ENCODE data around the gene TBX2. TPM values are rescaled to one million over a fixed set of nuclear protein-coding genes. Genes with fewer than 3 reads are reported as not detected.
A peak's percentile ranks its signal among the peaks of the same experiment; 100 is the strongest.

Gene TBX2
- total and polyA plus RNA-seq, 10 of the 15 experiments (the other 5 are each of a cell fraction or from before 2014, with no cell fraction given) = 0.13 TPM; not detected in 9

DNA sequence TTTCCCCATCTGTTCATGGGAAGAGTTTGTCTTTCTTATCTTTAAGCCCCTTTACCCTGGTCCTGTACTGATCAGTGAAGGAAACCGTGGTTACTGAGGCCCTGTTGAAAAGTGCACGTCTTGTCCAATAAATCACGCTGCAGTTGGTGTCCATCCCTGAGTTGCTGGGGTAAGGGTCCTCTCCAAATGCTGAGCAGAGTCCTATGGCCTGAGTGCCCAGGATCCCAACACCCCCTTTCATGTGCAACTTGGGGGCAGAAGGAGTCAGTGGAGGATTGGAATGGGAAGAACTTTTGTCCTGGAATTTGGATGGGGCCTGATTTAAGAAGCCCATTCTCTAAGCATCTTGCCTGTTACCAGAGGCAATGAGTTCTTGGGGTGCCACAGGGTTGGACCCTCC is 7.0 kb upstream of the TBX2 start:
- POLR2A ChIA-PET = no interaction called here
- no peaks in the 10 kb centered on the region for H4K20me1 ChIP-seq (ENCODE audit: control insufficient read depth, insufficient read depth)
- H3K79me2 ChIP-seq (ENCODE audit: control insufficient read depth, insufficient read depth, low read length) = no peaks in the 10 kb centered on the region
- no peak overlapping the region for H3K4me3 ChIP-seq
- no peak for DNase-seq (ENCODE audit: low read depth, low spot score)
- SMC1A ChIA-PET (ENCODE audit: uncharacterized antibody, unreplicated experiment) = no interaction called here
- intact Hi-C loops (cut with micrococcal nuclease; ENCODE audit: unreplicated experiment) = no loop called here
- no peak overlapping the region for H3K4me2 ChIP-seq (ENCODE audit: control insufficient read depth, insufficient read depth)
- 56% methylated on average over 3 of the region's 3 CpGs for WGBS (ENCODE audit: insufficient coverage, insufficient replicate concordance, low lambda C conversion rate, missing lambda C conversion rate)
- H3K27me3 ChIP-seq (replicated peaks in 1 of 2; ENCODE audit: control insufficient read depth in 2 of 2, insufficient read depth in 2 of 2, low read length in 1 of 2) = peaks cover 4% of the 10 kb centered on the region in 2 experiments; a peak in 3 of 4 replicates
- no peak overlapping the region for H3K27ac ChIP-seq (ENCODE audit: control insufficient read depth, insufficient read depth)
- H3K4me1 ChIP-seq (ENCODE audit: control insufficient read depth, insufficient read depth, low read length) = no peaks in the 10 kb centered on the region
- H3K9ac ChIP-seq (ENCODE audit: control insufficient read depth, insufficient read depth, low read length) = no peak overlapping the region
- CTCF ChIA-PET = interaction anchor here (0.7 to 1.2 kb wide), 2 partner anchors 19 to 406 kb away, joined by 3 to 4 read pairs; no protein-coding TSS in a partner anchor
- TF ChIP-seq BMI1 (IDR thresholded peaks at IDR 0.05; ENCODE audit: borderline replicate concordance) = no peak
- peak in 1 of 2 experiments; percentile 74; a peak in 1 of 4 replicates for TF ChIP-seq ETV6 (conservative IDR thresholded peaks at IDR 0.05 in 1 of 2, IDR thresholded peaks at IDR 0.05 in 1 of 2; ENCODE audit: borderline replicate concordance in 1 of 2, low read depth in 1 of 2)
- H3K9me3 ChIP-seq (replicated peaks; ENCODE audit: control insufficient read depth, insufficient read depth, low read length) = no peaks in the 10 kb centered on the region; the same call in 2 of the 3 replicates
- RAD21 ChIA-PET (ENCODE audit: unreplicated experiment) = no interaction called here
- no peak for ATAC-seq
- FAIRE-seq = no peak
- H2AFZ ChIP-seq (ENCODE audit: control insufficient read depth, low read depth, low read length) = no peak overlapping the region
- BruUV-seq (replicated peaks) = no TSS peak
- in situ Hi-C loops (cut with MboI) = loop anchor here (5.0 kb wide), 2 partner anchors 380 to 670 kb away; no protein-coding TSS in a partner anchor
- H3K36me3 ChIP-seq (ENCODE audit: control insufficient read depth in 2 of 2, insufficient read depth in 2 of 2, low read length in 1 of 2) = no peaks in the 10 kb centered on the region

DNA sequence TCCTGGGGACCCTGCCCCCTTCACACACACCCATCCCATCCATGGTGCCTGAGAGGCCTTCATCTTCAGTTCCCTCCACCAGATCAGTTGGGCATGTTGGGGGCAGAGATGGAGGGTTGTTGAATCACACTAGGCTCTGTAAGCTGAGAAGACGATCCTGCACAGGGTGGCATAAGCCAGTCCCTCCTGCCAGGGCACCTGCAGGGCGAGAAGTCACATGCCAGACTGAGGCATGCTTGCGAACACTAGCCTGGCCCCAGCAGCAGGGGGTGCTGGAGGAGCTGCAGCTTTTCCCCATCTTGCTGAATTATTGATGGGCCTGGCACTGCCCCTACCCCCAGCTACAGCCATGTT is 6.1 kb upstream of the TBX2 start:
- CTCF ChIA-PET = interaction anchor here (0.7 to 1.3 kb wide), 3 partner anchors 15 to 422 kb away, joined by 4 read pairs; no protein-coding TSS in a partner anchor

More for the DNA sequence above, 6.1 kb upstream of the TBX2 start:
- TF ChIP-seq ETV6 (conservative IDR thresholded peaks at IDR 0.05 in 1 of 2, IDR thresholded peaks at IDR 0.05 in 1 of 2; ENCODE audit: borderline replicate concordance in 1 of 2, low read depth in 1 of 2) (peak in 1 of 2 experiments; percentile 91; a peak in 2 of 4 replicates), MXI1 (IDR thresholded peaks at IDR 0.05; ENCODE audit: low read depth, low read length) (no peak), YBX1 (IDR thresholded peaks at IDR 0.05) (no peak)
- TF ChIP-seq, protein P1, sequence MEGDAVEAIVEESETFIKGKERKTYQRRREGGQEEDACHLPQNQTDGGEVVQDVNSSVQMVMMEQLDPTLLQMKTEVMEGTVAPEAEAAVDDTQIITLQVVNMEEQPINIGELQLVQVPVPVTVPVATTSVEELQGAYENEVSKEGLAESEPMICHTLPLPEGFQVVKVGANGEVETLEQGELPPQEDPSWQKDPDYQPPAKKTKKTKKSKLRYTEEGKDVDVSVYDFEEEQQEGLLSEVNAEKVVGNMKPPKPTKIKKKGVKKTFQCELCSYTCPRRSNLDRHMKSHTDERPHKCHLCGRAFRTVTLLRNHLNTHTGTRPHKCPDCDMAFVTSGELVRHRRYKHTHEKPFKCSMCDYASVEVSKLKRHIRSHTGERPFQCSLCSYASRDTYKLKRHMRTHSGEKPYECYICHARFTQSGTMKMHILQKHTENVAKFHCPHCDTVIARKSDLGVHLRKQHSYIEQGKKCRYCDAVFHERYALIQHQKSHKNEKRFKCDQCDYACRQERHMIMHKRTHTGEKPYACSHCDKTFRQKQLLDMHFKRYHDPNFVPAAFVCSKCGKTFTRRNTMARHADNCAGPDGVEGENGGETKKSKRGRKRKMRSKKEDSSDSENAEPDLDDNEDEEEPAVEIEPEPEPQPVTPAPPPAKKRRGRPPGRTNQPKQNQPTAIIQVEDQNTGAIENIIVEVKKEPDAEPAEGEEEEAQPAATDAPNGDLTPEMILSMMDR (IDR thresholded peaks at IDR 0.05 in 2 of 3, conservative IDR thresholded peaks at IDR 0.05 in 1 of 3; ENCODE audit: control insufficient read depth in 2 of 3, extremely low read depth in 1 of 3, insufficient read depth in 1 of 3, low read depth in 3 of 3, low read length in 3 of 3) = peak in 2 of 3 experiments; percentile 8 to 25; a peak in 3 of 6 replicates
- no peak for FAIRE-seq
- ATAC-seq = peak; percentile 17; the same call in 1 of the 3 replicates
- H2AFZ ChIP-seq (ENCODE audit: control insufficient read depth, low read depth, low read length) = no peak overlapping the region
- H3K4me1 ChIP-seq (ENCODE audit: control insufficient read depth, insufficient read depth, low read length) = no peaks in the 10 kb centered on the region
- intact Hi-C loops (cut with micrococcal nuclease; ENCODE audit: unreplicated experiment) (no loop called here), in situ Hi-C loops (cut with MboI) (loop anchor here (5.0 kb wide), 2 partner anchors 381 to 671 kb away; no protein-coding TSS in a partner anchor)
- H3K9me3 ChIP-seq (replicated peaks; ENCODE audit: control insufficient read depth, insufficient read depth, low read length) = no peaks in the 10 kb centered on the region; the same call in 2 of the 3 replicates
- WGBS (ENCODE audit: insufficient coverage, insufficient replicate concordance, low lambda C conversion rate, missing lambda C conversion rate) = 25% methylated on average over 3 of the region's 3 CpGs
- H3K4me2 ChIP-seq (ENCODE audit: control insufficient read depth, insufficient read depth) = no peak overlapping the region
- H3K36me3 ChIP-seq (ENCODE audit: control insufficient read depth in 2 of 2, insufficient read depth in 2 of 2, low read length in 1 of 2) = no peaks in the 10 kb centered on the region
- H3K27ac ChIP-seq (ENCODE audit: control insufficient read depth, insufficient read depth) = no peak overlapping the region
- SMC1A ChIA-PET (ENCODE audit: uncharacterized antibody, unreplicated experiment) = interaction anchor here (1.5 kb wide), 1 partner anchor 422 kb away, joined by 3 read pairs; no protein-coding TSS in a partner anchor
- no TSS peak for BruUV-seq (replicated peaks)
- peaks cover 6 to 12% of the 10 kb centered on the region in 2 experiments for H3K27me3 ChIP-seq (replicated peaks in 1 of 2; ENCODE audit: control insufficient read depth in 2 of 2, insufficient read depth in 2 of 2, low read length in 1 of 2)
- H3K9ac ChIP-seq (ENCODE audit: control insufficient read depth, insufficient read depth, low read length) = no peak overlapping the region
- no peaks in the 10 kb centered on the region for H4K20me1 ChIP-seq (ENCODE audit: control insufficient read depth, insufficient read depth)
- POLR2A ChIA-PET = no interaction called here
- no peak overlapping the region for H3K4me3 ChIP-seq
- no peak for DNase-seq (ENCODE audit: low read depth, low spot score)
- RAD21 ChIA-PET (ENCODE audit: unreplicated experiment) = no interaction called here
- no peaks in the 10 kb centered on the region for H3K79me2 ChIP-seq (ENCODE audit: control insufficient read depth, insufficient read depth, low read length)
